Esophagus squamous epithelium (tissue), 4 donors: ENCODE data around the gene DAND5.

Source experiments
- POLR2A ChIP-seq, 4 donors: fragments of 450-650 bp; IDR thresholded peaks; one replicate each; pipeline ENCODE4 v1.6.1; 2017; ENCODE audit warnings: antibody characterized with exemption in 4 of 4, mild to moderate bottlenecking in 4 of 4, moderate library complexity in 3 of 4
- TF ChIP-seq, protein P1 (sequence below), 6 experiments: fragments of 450-650 bp in 4 of 6; fragments of 200-600 bp in 2 of 6; sonication (generic) in 2 of 6; IDR thresholded peaks; one replicate each; pipeline ENCODE4 v1.5.1; 2016 to 2019; ENCODE audit warnings: antibody characterized with exemption in 6 of 6, mild to moderate bottlenecking in 4 of 6, moderate library complexity in 4 of 6

DNA sequence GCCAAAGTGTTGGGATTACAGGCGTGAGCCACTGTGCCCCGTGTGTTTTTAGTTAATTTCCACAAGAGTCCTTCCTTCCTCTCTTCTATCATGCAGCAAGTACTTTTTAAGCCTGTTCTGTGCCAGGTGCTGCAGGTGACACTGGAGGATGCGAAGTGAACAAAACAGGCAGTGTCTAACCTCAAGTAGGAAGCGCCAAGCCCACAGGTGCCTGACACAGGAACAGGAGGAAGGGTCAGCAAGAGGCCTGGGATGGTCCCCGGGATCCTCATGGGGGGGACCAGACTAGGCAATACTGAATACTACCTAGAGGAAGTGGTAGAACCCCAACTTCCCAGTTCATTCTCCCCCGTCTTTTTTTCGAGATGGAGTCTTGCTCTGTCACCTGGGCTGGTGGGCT is 32.8 kb upstream of the DAND5 start:
- TF ChIP-seq, protein P1, sequence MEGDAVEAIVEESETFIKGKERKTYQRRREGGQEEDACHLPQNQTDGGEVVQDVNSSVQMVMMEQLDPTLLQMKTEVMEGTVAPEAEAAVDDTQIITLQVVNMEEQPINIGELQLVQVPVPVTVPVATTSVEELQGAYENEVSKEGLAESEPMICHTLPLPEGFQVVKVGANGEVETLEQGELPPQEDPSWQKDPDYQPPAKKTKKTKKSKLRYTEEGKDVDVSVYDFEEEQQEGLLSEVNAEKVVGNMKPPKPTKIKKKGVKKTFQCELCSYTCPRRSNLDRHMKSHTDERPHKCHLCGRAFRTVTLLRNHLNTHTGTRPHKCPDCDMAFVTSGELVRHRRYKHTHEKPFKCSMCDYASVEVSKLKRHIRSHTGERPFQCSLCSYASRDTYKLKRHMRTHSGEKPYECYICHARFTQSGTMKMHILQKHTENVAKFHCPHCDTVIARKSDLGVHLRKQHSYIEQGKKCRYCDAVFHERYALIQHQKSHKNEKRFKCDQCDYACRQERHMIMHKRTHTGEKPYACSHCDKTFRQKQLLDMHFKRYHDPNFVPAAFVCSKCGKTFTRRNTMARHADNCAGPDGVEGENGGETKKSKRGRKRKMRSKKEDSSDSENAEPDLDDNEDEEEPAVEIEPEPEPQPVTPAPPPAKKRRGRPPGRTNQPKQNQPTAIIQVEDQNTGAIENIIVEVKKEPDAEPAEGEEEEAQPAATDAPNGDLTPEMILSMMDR (IDR thresholded peaks at IDR 0.05), result no peak
- no peak for TF ChIP-seq POLR2A (IDR thresholded peaks at IDR 0.05)
